ENCODE measurements around the gene HPS1.

HPS1 gene

GRCh38 chr10:98446661-98447221 is at the start of gene HPS1 (continued):
- TF ChIP-seq, protein P1, sequence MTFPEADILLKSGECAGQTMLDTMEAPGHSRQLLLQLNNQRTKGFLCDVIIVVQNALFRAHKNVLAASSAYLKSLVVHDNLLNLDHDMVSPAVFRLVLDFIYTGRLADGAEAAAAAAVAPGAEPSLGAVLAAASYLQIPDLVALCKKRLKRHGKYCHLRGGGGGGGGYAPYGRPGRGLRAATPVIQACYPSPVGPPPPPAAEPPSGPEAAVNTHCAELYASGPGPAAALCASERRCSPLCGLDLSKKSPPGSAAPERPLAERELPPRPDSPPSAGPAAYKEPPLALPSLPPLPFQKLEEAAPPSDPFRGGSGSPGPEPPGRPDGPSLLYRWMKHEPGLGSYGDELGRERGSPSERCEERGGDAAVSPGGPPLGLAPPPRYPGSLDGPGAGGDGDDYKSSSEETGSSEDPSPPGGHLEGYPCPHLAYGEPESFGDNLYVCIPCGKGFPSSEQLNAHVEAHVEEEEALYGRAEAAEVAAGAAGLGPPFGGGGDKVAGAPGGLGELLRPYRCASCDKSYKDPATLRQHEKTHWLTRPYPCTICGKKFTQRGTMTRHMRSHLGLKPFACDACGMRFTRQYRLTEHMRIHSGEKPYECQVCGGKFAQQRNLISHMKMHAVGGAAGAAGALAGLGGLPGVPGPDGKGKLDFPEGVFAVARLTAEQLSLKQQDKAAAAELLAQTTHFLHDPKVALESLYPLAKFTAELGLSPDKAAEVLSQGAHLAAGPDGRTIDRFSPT (tag by site-specific recombination; IDR thresholded peaks at IDR 0.05) = peak; percentile 44; the same call in 1 of the 2 replicates
- TF ChIP-seq EGR2 (tag by site-specific recombination; IDR thresholded peaks at IDR 0.05; ENCODE audit: low read depth) = peak; percentile 71
- TF ChIP-seq ZNF391 (tag by site-specific recombination; IDR thresholded peaks at IDR 0.05; ENCODE audit: borderline replicate concordance, low read depth) = 0 out of 2 replicates have a peak, but pooled peaks have one; percentile 15
- no peak for TF ChIP-seq ZNF37A (tag by site-specific recombination; IDR thresholded peaks at IDR 0.05)
- TF ChIP-seq KLF8 (tag by site-specific recombination; IDR thresholded peaks at IDR 0.05) = peak; percentile 83; the same call in 1 of the 2 replicates
- TF ChIP-seq SP3 (tag by site-specific recombination; IDR thresholded peaks at IDR 0.05) = peak; percentile 65
- no peak for TF ChIP-seq BCL6B (tag by site-specific recombination; IDR thresholded peaks at IDR 0.05)
- TF ChIP-seq OVOL3 (tag by site-specific recombination; IDR thresholded peaks at IDR 0.05) = no peak
- no peak for TF ChIP-seq ZNF133 (tag by site-specific recombination; IDR thresholded peaks at IDR 0.05)
- 0 out of 2 replicates have a peak, but pooled peaks have one; percentile 48 for TF ChIP-seq ZBTB7A (tag by site-specific recombination; IDR thresholded peaks at IDR 0.05; ENCODE audit: low read depth)
- TF ChIP-seq, protein P2, sequence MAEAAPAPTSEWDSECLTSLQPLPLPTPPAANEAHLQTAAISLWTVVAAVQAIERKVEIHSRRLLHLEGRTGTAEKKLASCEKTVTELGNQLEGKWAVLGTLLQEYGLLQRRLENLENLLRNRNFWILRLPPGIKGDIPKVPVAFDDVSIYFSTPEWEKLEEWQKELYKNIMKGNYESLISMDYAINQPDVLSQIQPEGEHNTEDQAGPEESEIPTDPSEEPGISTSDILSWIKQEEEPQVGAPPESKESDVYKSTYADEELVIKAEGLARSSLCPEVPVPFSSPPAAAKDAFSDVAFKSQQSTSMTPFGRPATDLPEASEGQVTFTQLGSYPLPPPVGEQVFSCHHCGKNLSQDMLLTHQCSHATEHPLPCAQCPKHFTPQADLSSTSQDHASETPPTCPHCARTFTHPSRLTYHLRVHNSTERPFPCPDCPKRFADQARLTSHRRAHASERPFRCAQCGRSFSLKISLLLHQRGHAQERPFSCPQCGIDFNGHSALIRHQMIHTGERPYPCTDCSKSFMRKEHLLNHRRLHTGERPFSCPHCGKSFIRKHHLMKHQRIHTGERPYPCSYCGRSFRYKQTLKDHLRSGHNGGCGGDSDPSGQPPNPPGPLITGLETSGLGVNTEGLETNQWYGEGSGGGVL (tag by site-specific recombination; IDR thresholded peaks at IDR 0.05) = peak; percentile 59
- TF ChIP-seq, protein P3, sequence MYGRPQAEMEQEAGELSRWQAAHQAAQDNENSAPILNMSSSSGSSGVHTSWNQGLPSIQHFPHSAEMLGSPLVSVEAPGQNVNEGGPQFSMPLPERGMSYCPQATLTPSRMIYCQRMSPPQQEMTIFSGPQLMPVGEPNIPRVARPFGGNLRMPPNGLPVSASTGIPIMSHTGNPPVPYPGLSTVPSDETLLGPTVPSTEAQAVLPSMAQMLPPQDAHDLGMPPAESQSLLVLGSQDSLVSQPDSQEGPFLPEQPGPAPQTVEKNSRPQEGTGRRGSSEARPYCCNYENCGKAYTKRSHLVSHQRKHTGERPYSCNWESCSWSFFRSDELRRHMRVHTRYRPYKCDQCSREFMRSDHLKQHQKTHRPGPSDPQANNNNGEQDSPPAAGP (tag by site-specific recombination; IDR thresholded peaks at IDR 0.05) = peak; percentile 34; the same call in 1 of the 2 replicates
- peak; percentile 45; the same call in 1 of the 2 replicates for TF ChIP-seq GLIS1 (tag by site-specific recombination; IDR thresholded peaks at IDR 0.05)
- TF ChIP-seq ZNF549 (tag by site-specific recombination; IDR thresholded peaks at IDR 0.05) = 0 out of 2 replicates have a peak, but pooled peaks have one; percentile 26

- ChIA-PET POLR2A (no interaction called here), CTCF (no interaction called here)
- Histone ChIP-seq H3K4me3 (ENCODE audit: low read depth, low read length) (no peak overlapping the region), H3K9me3 (ENCODE audit: control insufficient read depth, insufficient read depth, low read depth, low read length) (no peaks in the 10 kb centered on the region), H3K4me1 (ENCODE audit: control insufficient read depth, insufficient read depth, low read length) (no peaks in the 10 kb centered on the region), H3K27ac (ENCODE audit: extremely low read depth, low read depth, low read length) (no peak overlapping the region), H3K36me3 (ENCODE audit: control insufficient read depth in 2 of 2, insufficient read depth in 1 of 2, low read length in 2 of 2) (no peaks in the 10 kb centered on the region)
- TF ChIP-seq ZNF549 (tag by site-specific recombination; IDR thresholded peaks at IDR 0.05) = no peak
- no peak for TF ChIP-seq ZNF26 (tag by site-specific recombination; IDR thresholded peaks at IDR 0.05)
- TF ChIP-seq ZBTB44 (tag by site-specific recombination; IDR thresholded peaks at IDR 0.05) = no peak
- TF ChIP-seq SP7 (tag by site-specific recombination; IDR thresholded peaks at IDR 0.05) = no peak
- no peak for TF ChIP-seq SP2 (tag by site-specific recombination; IDR thresholded peaks at IDR 0.05)
- TF ChIP-seq ZNF677 (tag by site-specific recombination; IDR thresholded peaks at IDR 0.05) = no peak
Measured at GRCh38 chr10:98492763-98493162, 46.0 kb upstream of the HPS1 start.

Data from HEK293 (cell line).